NB4 (cell line): ENCODE data around the gene NTNG1.

Source experiments
- DNase-seq: peaks from one replicate; pipeline ENCODE4 v3.0.0; 2010; ENCODE audit warnings: low read depth
- H3K4me3 ChIP-seq: one replicate; pipeline ENCODE4 v1.5.1; 2011; ENCODE audit warnings: mild to moderate bottlenecking, low read depth, low read length, moderate library complexity
- CTCF ChIP-seq: IDR thresholded peaks from one replicate; pipeline ENCODE4 v1.5.1; 2012; ENCODE audit warnings: low read depth, low read length
- MAX ChIP-seq: IDR thresholded peaks from 2 replicates; pipeline ENCODE4 v1.6.1; 2011; ENCODE audit warnings: low read depth, low read length
- MYC ChIP-seq: IDR thresholded peaks from 2 replicates; pipeline ENCODE4 v1.6.1; 2011; ENCODE audit warnings: low read depth, low read length
- POLR2A ChIP-seq: IDR thresholded peaks from 2 replicates; pipeline ENCODE4 v1.6.1; 2011; ENCODE audit warnings: mild to moderate bottlenecking; ENCODE audit not compliant: insufficient read length; ENCODE audit errors: extremely low read depth

Gene NTNG1

DNA sequence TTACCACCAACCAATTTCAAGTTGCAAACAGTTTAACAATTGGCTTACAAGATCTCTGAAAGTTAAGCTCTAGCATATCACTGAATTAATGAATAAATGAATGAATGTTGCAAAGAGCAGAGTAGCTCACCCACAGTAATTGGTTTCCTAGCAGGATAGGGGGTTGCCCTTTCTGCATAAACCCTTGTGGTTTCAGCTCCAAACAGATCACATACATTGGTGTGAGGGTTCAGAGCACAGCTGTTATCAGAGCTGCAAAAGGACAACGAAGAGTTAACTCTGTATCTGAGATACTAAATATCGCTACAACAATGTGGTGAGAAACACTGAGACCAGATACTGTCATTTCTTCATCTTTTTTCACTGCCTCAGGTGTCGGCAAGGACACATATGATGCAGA, 46.6 kb downstream of the NTNG1 start:
- no peak overlapping the region for H3K4me3 ChIP-seq
- TF ChIP-seq MAX (no peak), MYC (no peak), CTCF (no peak), POLR2A (no peak)
- DNase-seq: no peak

DNA sequence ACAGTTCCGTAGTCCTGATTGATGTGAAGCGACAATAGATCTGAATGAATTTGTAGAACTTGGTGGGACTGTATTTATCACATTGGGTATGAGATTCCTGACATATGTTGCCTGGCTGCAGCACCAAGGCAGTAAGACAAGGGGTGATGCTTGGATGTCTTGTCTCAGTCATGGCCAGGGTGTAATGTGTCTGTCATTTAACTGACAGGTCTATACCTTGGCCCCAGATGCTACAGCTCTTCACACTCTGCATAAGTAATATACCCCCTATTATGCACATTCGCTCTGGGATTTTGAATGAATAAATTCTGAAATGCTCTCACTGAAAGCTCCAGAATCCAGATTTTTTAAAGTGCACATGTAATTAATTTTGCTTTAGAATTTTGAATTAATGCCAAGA, 47.3 kb downstream of the NTNG1 start:
- TF ChIP-seq MYC: no peak
- no peak for TF ChIP-seq MAX
- DNase-seq: no peak
- H3K4me3 ChIP-seq: no peak overlapping the region

DNA sequence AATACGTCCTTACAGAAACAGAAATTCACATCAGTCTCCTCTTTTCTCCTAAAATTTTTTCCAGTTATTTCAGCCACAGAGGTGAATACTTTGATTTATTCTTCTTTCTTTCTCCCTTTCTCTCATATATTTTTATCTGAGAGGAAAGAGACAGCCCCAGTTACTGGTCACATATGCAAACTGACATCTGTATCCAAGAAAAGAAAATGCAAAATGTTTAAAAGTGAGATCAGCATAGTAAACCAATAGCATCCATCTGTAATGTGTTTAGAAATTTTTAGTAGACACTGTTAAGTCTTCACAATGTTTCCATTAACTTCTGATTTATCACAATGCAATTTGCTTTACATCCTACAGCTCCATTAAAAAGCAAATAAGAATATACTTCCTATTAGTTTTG, 53.5 kb downstream of the NTNG1 start:
- no peak for DNase-seq
- no peak overlapping the region for H3K4me3 ChIP-seq
- TF ChIP-seq MAX (no peak), MYC (no peak), POLR2A (no peak), CTCF (no peak)

GRCh38 chr1:107195476-107195875, 54.6 kb downstream of the NTNG1 start:
- H3K4me3 ChIP-seq: no peak overlapping the region
- DNase-seq: no peak
- no peak for TF ChIP-seq MYC
- no peak for TF ChIP-seq POLR2A
- no peak for TF ChIP-seq CTCF
- no peak for TF ChIP-seq MAX

DNA sequence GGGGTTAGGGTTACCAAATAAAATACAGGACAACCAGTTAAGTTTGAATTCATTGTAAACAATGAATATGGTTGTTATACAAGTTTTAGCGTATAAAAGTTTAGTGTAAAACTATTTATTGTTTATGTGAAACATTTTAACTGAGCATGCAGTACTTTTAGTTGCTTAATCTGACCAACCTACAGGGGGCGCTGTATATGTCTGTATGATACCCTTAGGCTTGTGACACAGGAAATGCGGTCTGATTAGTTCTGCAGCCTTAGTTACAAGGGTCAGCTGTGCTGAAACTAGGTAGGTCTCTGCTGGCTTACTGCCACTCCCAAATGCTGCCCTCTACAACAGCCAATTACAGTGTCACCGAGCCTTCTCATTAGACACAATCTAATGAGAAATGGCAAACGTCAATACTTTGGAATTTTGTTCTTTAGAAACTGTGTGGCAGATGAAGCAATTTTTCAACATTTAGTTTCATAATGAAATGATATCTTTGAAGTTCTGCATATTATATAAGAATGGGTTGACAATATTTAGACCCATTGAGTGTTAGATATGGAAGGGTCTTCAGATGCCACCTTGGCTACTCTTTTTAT, 56.2 kb downstream of the NTNG1 start:
- peak; percentile 54 for TF ChIP-seq CTCF
- no peak for TF ChIP-seq MAX
- peak; percentile 74 for DNase-seq
- no peak overlapping the region for H3K4me3 ChIP-seq

DNA sequence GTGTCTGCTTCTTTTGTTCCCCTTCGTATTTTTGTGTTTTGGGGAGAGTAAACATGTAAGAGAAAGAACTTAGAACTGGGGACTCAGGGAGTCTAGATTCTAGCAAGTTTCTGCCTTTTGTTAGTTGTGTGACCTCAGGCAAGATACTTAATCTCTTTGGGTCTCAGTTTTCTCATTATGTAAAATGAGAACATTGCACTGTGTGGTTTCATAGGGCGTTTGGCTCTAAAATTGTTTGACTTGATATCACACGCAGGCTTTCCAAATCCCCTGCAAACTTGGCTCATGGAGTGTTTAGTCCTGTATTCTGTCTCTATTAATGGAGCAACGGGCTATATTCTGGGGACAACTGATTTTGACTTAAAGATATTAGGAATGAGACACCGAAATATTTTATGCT, 57.7 kb downstream of the NTNG1 start:
- TF ChIP-seq MAX: no peak
- H3K4me3 ChIP-seq: no peak overlapping the region
- no peak for DNase-seq

DNA sequence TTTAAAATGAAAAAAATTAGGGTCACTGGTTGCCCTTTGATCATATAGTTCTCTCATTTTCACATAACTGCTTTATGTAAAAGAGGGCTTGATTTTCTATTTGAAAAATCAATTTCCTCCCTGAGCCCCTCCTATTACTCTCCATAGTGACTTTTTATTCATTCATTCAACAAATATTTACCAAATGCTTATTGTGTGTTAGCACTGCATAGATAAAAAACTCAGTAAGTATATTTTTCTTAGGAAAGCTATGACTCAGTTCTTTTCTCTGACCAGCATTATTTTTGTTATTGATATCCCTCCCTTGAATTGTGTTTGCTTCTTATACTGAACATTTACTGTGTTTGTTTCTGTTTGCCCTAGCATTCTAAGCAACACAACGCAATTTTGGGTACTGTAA, 59.8 kb downstream of the NTNG1 start:
- H3K4me3 ChIP-seq: no peak overlapping the region
- TF ChIP-seq POLR2A (no peak), MYC (no peak), CTCF (no peak), MAX (no peak)
- DNase-seq: no peak
